CD4-positive, alpha-beta T cell treated with Interleukin-10 for 1 hour (primary cell): ENCODE measurements around the gene TMEM132D.

ENCODE experiments used
- DNase-seq: peaks from one replicate; pipeline ENCODE4 v3.0.0-alpha.2; 2020

TMEM132D gene

GRCh38 chr12:129527506-129527905, 376.3 kb downstream of the TMEM132D start:
- no peak for DNase-seq

DNA sequence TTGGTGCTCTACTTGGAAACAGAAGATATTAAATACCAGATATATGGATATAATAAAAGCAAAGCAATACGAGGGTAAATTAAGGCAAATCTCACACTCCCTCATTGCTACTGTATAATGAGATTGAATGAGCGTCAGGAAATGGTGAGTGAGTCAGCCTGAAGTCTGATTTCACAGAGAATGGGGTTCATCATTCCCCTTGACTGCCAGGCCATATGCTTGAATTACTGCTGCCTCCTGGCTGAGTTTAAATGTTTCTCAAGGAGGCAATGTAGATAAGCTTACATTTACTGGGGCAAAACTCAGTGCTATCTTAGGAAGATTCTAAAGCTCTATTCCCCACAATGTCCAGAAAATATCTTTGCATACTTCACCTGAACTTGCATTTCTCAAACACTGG, 380.2 kb downstream of the TMEM132D start:
- no peak for DNase-seq

DNA sequence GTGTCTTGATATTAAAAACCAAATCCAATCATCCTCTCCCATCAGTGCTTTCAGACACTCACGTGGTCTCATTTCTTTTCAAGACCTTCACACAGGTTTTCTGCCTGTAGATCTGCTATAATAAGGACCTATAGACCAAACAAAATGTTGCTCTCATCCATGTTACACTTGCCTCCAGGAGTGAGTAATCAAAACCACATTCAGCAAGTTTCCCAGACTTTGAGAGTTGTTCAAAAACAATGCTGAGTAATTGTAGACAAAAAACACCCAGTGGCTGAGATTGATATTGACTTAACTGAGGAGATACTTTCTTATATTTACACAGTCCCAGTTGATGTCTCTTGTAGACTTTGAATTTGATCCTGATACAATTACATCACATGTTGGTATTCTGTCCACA, 383.1 kb downstream of the TMEM132D start:
- no peak for DNase-seq

DNA sequence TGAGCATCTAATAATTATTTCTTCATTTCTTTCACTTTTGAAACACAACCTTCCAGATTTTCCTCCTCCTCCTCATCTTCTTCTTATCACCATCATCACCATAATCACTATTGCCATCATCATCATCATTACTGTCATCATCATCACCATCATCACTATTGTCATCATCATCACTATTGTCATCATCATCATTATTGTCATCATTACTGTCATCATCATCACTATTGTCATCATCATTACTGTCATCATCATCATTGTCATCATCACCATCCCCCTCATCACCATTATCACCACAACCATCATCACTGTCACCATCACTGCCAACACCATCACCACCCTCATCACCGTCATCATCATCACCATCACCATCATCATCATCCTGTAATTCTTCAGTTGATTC, 400.0 kb downstream of the TMEM132D start:
- no peak for DNase-seq

DNA sequence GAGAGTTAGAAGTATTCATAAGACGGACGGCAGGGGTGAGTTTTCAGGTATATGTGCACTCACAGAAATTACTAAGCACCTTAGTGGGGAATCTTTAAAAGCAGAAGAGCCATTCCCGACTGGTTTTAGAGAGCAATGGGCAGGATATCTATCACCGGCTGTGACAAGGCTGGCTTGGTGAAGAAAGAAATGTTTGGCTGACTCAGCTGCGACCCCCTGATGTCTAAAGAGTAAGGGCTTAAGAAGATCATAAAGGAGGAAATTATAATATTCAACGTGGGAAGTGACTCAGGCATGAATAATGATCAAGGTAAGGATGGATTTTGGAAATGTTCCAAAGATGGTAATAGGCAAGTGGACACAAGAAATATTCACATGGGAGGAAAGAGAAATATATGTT, 407.6 kb downstream of the TMEM132D start:
- no peak for DNase-seq

- DNase-seq, result no peak
These were observed 409.1 kb downstream of the TMEM132D start for GRCh38 chr12:129494766-129495165.

DNA sequence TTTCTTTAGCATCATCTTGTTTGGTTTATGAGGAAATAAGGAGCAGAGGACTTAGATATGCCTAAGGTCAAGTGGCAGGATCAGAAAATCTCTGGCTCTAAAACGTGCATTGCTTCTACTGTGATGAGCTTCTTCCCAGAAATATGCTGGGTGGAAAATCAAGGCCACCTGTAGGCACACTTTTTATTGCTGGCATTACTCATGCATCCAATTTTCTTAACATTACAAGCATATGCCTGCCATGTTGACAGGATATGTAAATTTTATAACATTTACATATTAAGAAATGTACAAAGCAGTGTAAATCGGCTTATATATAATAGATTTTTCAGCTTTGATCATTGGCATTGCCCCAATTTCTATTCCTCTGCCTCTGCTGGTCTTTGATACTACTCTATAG, 409.6 kb downstream of the TMEM132D start:
- DNase-seq, result no peak

DNA sequence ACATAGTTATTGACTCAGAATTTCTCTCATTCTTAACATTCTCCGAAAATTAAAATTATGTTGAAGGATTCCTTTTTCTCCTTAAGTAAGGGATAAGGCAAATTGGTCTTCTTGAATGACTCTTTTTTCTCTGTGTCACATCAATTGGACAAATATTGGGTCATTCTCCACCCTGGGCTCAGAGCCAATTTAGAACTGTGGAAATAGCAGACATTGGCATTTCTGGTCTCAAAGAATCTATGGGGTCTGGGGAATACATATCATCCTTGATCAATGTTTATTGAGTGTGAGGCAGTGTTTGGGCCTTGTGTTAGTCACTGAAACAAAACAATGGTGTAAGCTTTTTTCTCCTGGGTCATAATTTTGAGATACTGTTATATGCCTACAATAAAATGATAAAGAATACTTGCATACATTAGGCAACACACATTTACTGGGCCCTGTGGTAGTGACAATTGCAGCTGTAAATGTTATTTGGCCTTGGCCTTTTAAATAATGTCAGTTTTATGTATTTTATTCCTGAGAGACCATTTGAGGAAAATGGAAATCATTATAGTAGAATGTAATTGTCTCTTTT, 414.6 kb downstream of the TMEM132D start:
- DNase-seq, result no peak

DNA sequence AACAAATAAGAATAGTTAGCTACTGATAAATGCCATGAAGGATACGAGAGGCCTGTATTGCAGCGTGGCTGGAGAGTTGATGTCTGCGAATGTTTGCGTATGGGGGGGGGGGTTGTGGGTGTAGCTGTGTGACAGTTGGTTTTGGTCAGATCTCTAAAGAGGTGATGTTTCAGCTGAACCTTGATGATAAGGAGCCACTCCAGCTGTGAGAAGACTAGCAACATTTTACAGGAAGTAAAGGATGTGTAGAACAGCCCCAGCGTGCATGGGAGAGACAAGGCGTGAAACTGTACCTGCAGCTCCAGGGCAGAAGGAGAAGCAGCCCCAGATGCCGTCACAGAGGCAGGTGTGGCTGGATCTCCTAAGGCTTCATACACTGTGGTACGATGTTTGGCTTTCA, 416.9 kb downstream of the TMEM132D start:
- DNase-seq, result no peak

DNA sequence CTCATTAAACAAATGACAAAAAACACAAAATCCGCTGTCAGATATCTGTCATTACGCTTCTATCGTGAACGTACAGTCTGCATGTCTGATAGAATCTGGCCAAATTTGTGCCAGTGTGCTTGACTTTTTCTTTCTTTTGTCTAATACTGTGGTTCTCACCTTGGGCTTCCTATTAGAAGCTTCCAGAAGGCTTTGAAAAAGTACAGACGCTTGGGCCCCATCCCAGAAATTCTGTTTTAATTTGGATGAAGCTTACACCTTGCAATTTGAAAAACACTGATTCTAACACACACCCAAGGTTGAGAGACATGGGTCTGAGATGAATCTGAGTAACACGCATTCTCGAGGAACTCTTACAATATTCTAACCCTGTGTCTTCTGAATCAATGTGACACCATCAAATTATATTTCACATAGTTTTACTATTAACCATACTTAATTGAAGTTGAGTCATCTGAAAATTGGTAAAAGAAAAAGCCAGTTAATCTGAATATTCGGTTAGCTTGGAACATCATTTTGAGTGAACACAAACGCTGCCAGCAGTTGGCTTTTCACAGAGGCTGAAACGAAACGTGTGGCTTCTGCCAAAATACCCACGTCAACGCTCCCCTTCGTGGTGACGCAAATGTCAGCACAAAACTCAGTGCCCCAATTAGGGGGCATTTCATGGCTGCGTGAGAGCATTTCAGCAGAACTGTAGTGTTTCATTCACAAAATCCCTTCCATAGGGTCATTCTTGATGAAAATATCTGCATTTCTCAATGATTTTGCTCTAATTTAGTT, 420.5 kb downstream of the TMEM132D start:
- DNase-seq, result no peak

GRCh38 chr12:129481921-129482320, 421.9 kb downstream of the TMEM132D start:
- DNase-seq, result no peak

- DNase-seq, result no peak
These were observed 433.6 kb downstream of the TMEM132D start for GRCh38 chr12:129470196-129470595.

- DNase-seq, result no peak
These were observed 436.1 kb downstream of the TMEM132D start for GRCh38 chr12:129467726-129468125.

- DNase-seq, result no peak
These were observed 436.5 kb downstream of the TMEM132D start for GRCh38 chr12:129467289-129467688.

- no peak for DNase-seq
These were observed 437.3 kb downstream of the TMEM132D start for GRCh38 chr12:129466499-129466898.

GRCh38 chr12:129459886-129460285, 443.9 kb downstream of the TMEM132D start:
- no peak for DNase-seq

GRCh38 chr12:129446696-129447095, 457.1 kb downstream of the TMEM132D start:
- DNase-seq, result no peak

DNA sequence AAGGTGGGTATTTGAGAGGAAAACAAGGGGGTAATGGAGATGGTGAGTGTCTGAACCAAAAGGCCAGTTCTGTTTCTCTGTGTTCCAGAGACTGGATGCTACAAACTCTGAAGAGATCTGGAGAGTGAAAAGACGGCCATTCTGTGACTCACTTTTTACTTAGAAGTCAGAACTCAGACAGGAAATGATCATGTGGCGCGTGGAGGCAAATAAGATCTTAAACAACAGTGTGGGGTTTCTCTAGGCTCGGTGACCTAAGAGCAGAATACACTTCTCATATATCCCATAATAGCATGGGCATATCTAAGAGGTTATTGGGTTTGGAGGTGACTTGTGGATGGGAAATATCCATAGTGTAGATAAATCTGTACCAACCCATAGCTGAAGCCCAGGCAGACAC, 463.5 kb downstream of the TMEM132D start:
- DNase-seq, result no peak

- DNase-seq, result no peak
These were observed 469.0 kb downstream of the TMEM132D start for GRCh38 chr12:129434790-129435189.

GRCh38 chr12:129428240-129428936, 475.4 kb downstream of the TMEM132D start:
- no peak for DNase-seq

DNA sequence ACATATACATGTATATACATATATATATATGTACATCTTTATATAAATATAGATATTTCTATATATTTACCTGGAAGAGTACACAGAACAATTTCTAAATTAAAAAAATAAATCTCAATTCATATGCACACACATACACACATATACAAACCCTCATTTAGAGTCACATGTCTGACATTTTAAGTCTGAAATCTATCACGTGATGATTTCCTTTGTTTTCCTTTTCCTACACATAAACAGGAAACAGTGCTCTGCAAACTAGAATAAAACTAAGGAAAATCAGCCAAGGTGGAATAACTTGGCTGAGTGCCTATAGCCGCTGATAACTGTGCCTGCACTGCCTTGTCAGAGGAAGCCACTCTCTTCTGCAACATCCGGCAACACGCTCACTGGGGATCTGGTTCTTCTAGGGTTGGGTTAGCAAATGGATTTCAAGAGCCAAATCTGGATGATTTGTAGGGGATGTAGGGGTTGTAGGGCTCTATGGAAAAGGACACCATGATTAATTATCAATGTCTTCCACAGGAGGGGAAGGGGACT, 480.7 kb downstream of the TMEM132D start:
- DNase-seq, result no peak

- DNase-seq, result no peak
These were observed 490.5 kb downstream of the TMEM132D start for GRCh38 chr12:129413295-129413694.

DNA sequence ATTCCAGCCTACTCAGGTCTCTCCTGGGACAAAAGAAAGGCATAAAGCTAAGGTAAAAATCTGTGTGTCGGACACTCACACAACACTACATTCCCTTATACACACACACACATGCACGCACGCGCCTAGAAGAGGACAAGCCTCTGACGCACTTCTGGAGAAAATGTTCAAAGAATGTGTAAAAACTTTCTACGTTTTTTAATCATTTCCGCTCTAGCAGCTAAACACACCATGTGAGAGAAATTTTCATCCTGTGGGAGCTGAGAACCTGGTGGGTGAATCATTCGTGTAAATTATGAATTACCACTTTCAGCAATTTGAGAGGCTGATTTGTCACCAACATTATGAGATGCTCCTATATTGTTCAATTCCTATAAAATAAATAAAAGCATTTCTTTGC, 494.5 kb downstream of the TMEM132D start:
- DNase-seq, result no peak

GRCh38 chr12:129404556-129404955, 499.3 kb downstream of the TMEM132D start:
- DNase-seq, result no peak
